ENCODE results near the gene SYNGR3.

SYNGR3 gene

GRCh38 chr16:1989209-1990100 lies at the start of gene SYNGR3:
TSS of gene SYNGR3 (plus strand) at chr16:1989970. CDS start at chr16:1990103, 133 bp downstream.
- TF ChIP-seq TAF1 (IDR thresholded peaks at IDR 0.05; ENCODE audit: low read depth): no peak
- no peak for TF ChIP-seq TCF12 (IDR thresholded peaks at IDR 0.05; ENCODE audit: low read depth)
- no peak for TF ChIP-seq MAX (IDR thresholded peaks at IDR 0.05)
- TF ChIP-seq TEAD4 (IDR thresholded peaks at IDR 0.05): no peak
- TF ChIP-seq REST (IDR thresholded peaks at IDR 0.05; ENCODE audit: low read depth): no peak
- no peak for TF ChIP-seq CREB1 (IDR thresholded peaks at IDR 0.05; ENCODE audit: low read depth)
- no peak for TF ChIP-seq RAD21 (IDR thresholded peaks at IDR 0.05; ENCODE audit: low read depth)
- TF ChIP-seq USF1 (IDR thresholded peaks at IDR 0.05): no peak
- no peak for TF ChIP-seq NFIC (IDR thresholded peaks at IDR 0.05)
- no peak; the same call in 1 of the 2 replicates for TF ChIP-seq ZBTB7A (IDR thresholded peaks at IDR 0.05; ENCODE audit: low read depth)

- no peak for TF ChIP-seq USF1 (IDR thresholded peaks at IDR 0.05)
- TF ChIP-seq YY1 (IDR thresholded peaks at IDR 0.05; ENCODE audit: low read depth): no peak
- no peak for TF ChIP-seq ZBTB7A (IDR thresholded peaks at IDR 0.05; ENCODE audit: low read depth)
- TF ChIP-seq CEBPB (IDR thresholded peaks at IDR 0.05): no peak
- TF ChIP-seq MAX (IDR thresholded peaks at IDR 0.05): no peak
- TF ChIP-seq TEAD4 (IDR thresholded peaks at IDR 0.05): no peak
- no peak for TF ChIP-seq EGR1 (IDR thresholded peaks at IDR 0.05)
- no peak for TF ChIP-seq NFIC (IDR thresholded peaks at IDR 0.05)
- TF ChIP-seq TCF12 (IDR thresholded peaks at IDR 0.05; ENCODE audit: low read depth): no peak
- no peak for TF ChIP-seq FOXM1 (IDR thresholded peaks at IDR 0.05; ENCODE audit: borderline replicate concordance, low read depth)
- no peak for TF ChIP-seq CREB1 (IDR thresholded peaks at IDR 0.05; ENCODE audit: low read depth)
- no peak for TF ChIP-seq EP300 (IDR thresholded peaks at IDR 0.05; ENCODE audit: borderline replicate concordance)
- TF ChIP-seq RAD21 (IDR thresholded peaks at IDR 0.05; ENCODE audit: low read depth): no peak
- no peak for TF ChIP-seq REST (IDR thresholded peaks at IDR 0.05; ENCODE audit: low read depth)
- TF ChIP-seq TAF1 (IDR thresholded peaks at IDR 0.05; ENCODE audit: low read depth): no peak
These were observed 49.3 kb upstream of the SYNGR3 start for GRCh38 chr16:1940273-1941161.

GRCh38 chr16:1941162-1942046 lies 48.4 kb upstream of the SYNGR3 start:
- TF ChIP-seq RAD21 (IDR thresholded peaks at IDR 0.05; ENCODE audit: low read depth) (no peak), YY1 (IDR thresholded peaks at IDR 0.05; ENCODE audit: low read depth) (no peak), TEAD4 (IDR thresholded peaks at IDR 0.05) (no peak), NFIC (IDR thresholded peaks at IDR 0.05) (no peak), FOXM1 (IDR thresholded peaks at IDR 0.05; ENCODE audit: borderline replicate concordance, low read depth) (no peak), CEBPB (IDR thresholded peaks at IDR 0.05) (no peak), EP300 (IDR thresholded peaks at IDR 0.05; ENCODE audit: borderline replicate concordance) (no peak), ZBTB7A (IDR thresholded peaks at IDR 0.05; ENCODE audit: low read depth) (no peak), EGR1 (IDR thresholded peaks at IDR 0.05) (no peak), TAF1 (IDR thresholded peaks at IDR 0.05; ENCODE audit: low read depth) (no peak), CREB1 (IDR thresholded peaks at IDR 0.05; ENCODE audit: low read depth) (no peak), USF1 (IDR thresholded peaks at IDR 0.05) (no peak), REST (IDR thresholded peaks at IDR 0.05; ENCODE audit: low read depth) (no peak), MAX (IDR thresholded peaks at IDR 0.05) (no peak), TCF12 (IDR thresholded peaks at IDR 0.05; ENCODE audit: low read depth) (no peak)
